Measurements from ENCODE around the gene RIOX2. TPM values are rescaled to one million over a fixed set of nuclear protein-coding genes. Genes with fewer than 3 reads are reported as not detected.
A peak's percentile ranks its signal among the peaks of the same experiment; 100 is the strongest.

Gene RIOX2
- total RNA-seq, 1 donor from 2014 or later = 20.2 TPM

DNA sequence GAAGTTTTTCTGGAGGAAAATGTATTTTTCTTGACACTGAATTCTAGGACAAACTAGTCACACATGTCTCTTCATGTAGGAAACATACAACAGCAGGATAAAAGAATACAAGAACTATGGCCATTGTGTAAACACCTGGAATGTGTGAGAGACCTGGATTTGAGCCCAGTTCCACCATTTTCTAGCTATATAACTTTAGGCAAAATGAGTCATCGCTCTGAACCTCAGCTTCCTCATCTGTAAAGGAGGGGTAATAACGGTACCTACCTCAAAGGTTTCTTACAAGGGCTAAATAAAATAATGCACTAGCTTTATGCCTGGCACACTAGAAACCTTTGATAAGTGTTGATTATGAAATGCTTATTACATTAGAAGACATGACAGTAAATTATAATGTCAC lies 57.8 kb downstream of the RIOX2 start:
- H3K4me3 Mint-ChIP-seq (ENCODE audit: unreplicated experiment) = no peak overlapping the region
- Histone ChIP-seq H3K36me3 (ENCODE audit: insufficient read depth, low read length) (peaks cover 4% of the 10 kb centered on the region), H3K4me3 (ENCODE audit: insufficient read depth, low read depth, low read length) (no peak overlapping the region), H3K9ac (ENCODE audit: low read length) (no peak overlapping the region), H3K27ac (ENCODE audit: low read depth, low read length) (no peak overlapping the region), H3K4me2 (ENCODE audit: low read length) (no peak overlapping the region), H4K20me1 (ENCODE audit: insufficient read depth, low read length) (no peaks in the 10 kb centered on the region), H2AFZ (ENCODE audit: low read depth, low read length) (no peak overlapping the region), H3K9me3 (ENCODE audit: insufficient read depth, low read depth, low read length) (no peaks in the 10 kb centered on the region), H3K4me1 (ENCODE audit: insufficient read depth, low read length) (no peaks in the 10 kb centered on the region), H3K27me3 (ENCODE audit: insufficient read depth, low read length) (no peaks in the 10 kb centered on the region), H3K79me2 (ENCODE audit: insufficient read depth, low read length) (no peaks in the 10 kb centered on the region)
- no peak overlapping the region for H3K27ac Mint-ChIP-seq (ENCODE audit: unreplicated experiment)
- no peaks in the 10 kb centered on the region for H3K9me3 Mint-ChIP-seq (ENCODE audit: unreplicated experiment)
- DNase-seq (ENCODE audit: low read depth) = peak; percentile 10
- peaks cover 6% of the 10 kb centered on the region for H3K36me3 Mint-ChIP-seq (ENCODE audit: low read depth, unreplicated experiment)
- TF ChIP-seq CTCF (IDR thresholded peaks at IDR 0.05; ENCODE audit: insufficient read depth, low read depth, low read length) (no peak), EZH2 (IDR thresholded peaks at IDR 0.05; ENCODE audit: insufficient read depth, low read length) (no peak)
- no peaks in the 10 kb centered on the region for H3K4me1 Mint-ChIP-seq (ENCODE audit: low read depth, unreplicated experiment)
- FAIRE-seq = no peak
- H3K27me3 Mint-ChIP-seq (ENCODE audit: low read depth, unreplicated experiment) = no peaks in the 10 kb centered on the region

- no peak overlapping the region for H3K4me3 ChIP-seq (ENCODE audit: insufficient read depth, low read depth, low read length)
These were observed 60.8 kb downstream of the RIOX2 start for GRCh38 chr3:97911459-97911858.

More at GRCh38 chr3:97911459-97911858, 60.8 kb downstream of the RIOX2 start:
- Histone ChIP-seq H3K27me3 (ENCODE audit: insufficient read depth, low read length) (no peaks in the 10 kb centered on the region), H3K36me3 (ENCODE audit: insufficient read depth, low read length) (peaks cover 4% of the 10 kb centered on the region), H3K79me2 (ENCODE audit: insufficient read depth, low read length) (no peaks in the 10 kb centered on the region), H4K20me1 (ENCODE audit: insufficient read depth, low read length) (no peaks in the 10 kb centered on the region), H2AFZ (ENCODE audit: low read depth, low read length) (no peak overlapping the region), H3K4me2 (ENCODE audit: low read length) (no peak overlapping the region), H3K4me1 (ENCODE audit: insufficient read depth, low read length) (no peaks in the 10 kb centered on the region), H3K9ac (ENCODE audit: low read length) (no peak overlapping the region), H3K27ac (ENCODE audit: low read depth, low read length) (no peak overlapping the region), H3K9me3 (ENCODE audit: insufficient read depth, low read depth, low read length) (no peaks in the 10 kb centered on the region)
- no peak for TF ChIP-seq EZH2 (IDR thresholded peaks at IDR 0.05; ENCODE audit: insufficient read depth, low read length)
- TF ChIP-seq CTCF (IDR thresholded peaks at IDR 0.05; ENCODE audit: insufficient read depth, low read depth, low read length) = no peak
- Mint-ChIP-seq H3K4me3 (ENCODE audit: unreplicated experiment) (no peak overlapping the region), H3K36me3 (ENCODE audit: low read depth, unreplicated experiment) (peaks cover 4% of the 10 kb centered on the region), H3K27ac (ENCODE audit: unreplicated experiment) (no peak overlapping the region), H3K4me1 (ENCODE audit: low read depth, unreplicated experiment) (no peaks in the 10 kb centered on the region), H3K27me3 (ENCODE audit: low read depth, unreplicated experiment) (no peaks in the 10 kb centered on the region), H3K9me3 (ENCODE audit: unreplicated experiment) (no peaks in the 10 kb centered on the region)
- FAIRE-seq = no peak
- no peak for DNase-seq (ENCODE audit: low read depth)
